Measurements from ENCODE around the gene PCDH12. TPM values are rescaled to one million over a fixed set of nuclear protein-coding genes. Genes with fewer than 3 reads are reported as not detected.

Gene PCDH12
- polyA plus RNA-seq, 1 donor (not counting 4 experiments of a cell fraction or from before 2014, with no cell fraction given): 0.01 TPM

DNA sequence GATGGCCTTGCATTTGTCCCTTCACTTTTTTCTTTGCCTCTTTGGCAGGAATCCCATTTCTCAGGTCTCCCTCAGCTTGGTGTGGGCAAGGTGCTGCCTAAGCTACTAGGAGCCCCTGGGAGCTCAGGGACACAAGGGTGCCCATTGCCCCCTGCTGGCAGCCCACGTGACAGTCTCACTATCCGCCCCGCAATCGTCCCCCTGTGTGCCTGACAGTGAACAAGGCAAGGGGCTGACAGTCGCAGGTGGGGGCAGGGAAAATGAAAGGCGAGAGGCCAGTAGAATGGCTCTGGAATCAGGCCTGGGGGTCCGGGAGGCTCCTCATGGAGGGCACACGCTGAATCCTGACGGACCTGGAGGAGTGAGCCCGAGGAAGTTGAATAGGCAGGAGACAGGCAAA is 2.0 kb upstream of the PCDH12 start:
- dilution Hi-C loops (cut with MboI; ENCODE audit: extremely low pct_ligation_motif_present, low sequenced_read_pairs): no loop called here

DNA sequence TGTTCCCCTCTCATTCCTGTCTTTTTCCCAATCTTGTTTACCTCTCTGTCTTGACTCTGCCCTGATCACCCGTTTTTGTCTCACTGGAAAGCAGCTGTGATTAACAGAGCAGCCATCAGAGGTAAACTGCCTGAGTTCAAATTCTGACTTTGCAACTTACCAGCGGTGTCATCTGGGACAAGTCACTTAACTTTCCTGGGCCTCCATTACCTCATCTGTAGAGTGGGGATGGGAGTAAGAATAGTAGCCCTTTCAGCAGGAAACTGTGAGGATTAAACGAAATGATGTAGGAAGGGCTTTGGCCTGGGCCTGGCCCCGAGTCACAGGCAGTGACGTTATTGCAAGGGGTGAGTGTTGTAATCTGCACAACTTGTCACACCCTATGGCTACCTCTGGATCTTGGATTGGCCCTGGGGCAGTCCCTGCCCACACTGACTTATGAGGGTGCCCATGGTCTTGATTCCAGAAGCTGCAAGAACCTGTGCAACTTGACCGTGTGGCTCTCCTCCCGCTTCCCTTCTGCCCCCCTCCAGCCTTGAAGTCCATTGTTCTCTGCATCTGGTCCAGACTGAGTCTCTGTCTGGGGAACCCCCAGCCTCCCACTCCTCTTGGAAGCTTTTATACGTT is 657 bp upstream of the PCDH12 start:
- Histone ChIP-seq H2AFZ (ENCODE audit: control insufficient read depth, low read length) (no peak overlapping the region), H3K27ac (ENCODE audit: control insufficient read depth, insufficient read depth, low read length) (no peak overlapping the region), H4K20me1 (ENCODE audit: control insufficient read depth, extremely low read depth, insufficient read depth, low read length) (no peaks in the 10 kb centered on the region), H3K9me3 (ENCODE audit: control insufficient read depth, low read depth, low read length) (no peaks in the 10 kb centered on the region), H3K27me3 (ENCODE audit: control insufficient read depth, extremely low read depth, insufficient read depth, low read length) (no peaks in the 10 kb centered on the region), H3K79me2 (ENCODE audit: control insufficient read depth, insufficient read depth, low read length) (no peaks in the 10 kb centered on the region), H3K36me3 (ENCODE audit: control insufficient read depth in 2 of 2, extremely low read depth in 1 of 2, insufficient read depth in 2 of 2, low read length in 2 of 2) (no peaks in the 10 kb centered on the region), H3K4me1 (ENCODE audit: control insufficient read depth, extremely low read depth, insufficient read depth, low read length) (peaks cover 11% of the 10 kb centered on the region), H3K4me3 (ENCODE audit: control insufficient read depth in 2 of 3, extremely low read depth in 1 of 3, insufficient read depth in 2 of 3, low read depth in 1 of 3, low read length in 3 of 3) (no peak overlapping the region), H3K4me2 (ENCODE audit: control insufficient read depth, extremely low read depth, insufficient read depth, low read depth, low read length) (no peak overlapping the region), H3K9me1 (ENCODE audit: control insufficient read depth, extremely low read depth, insufficient read depth, low read length) (no peaks in the 10 kb centered on the region), H3K9ac (ENCODE audit: control insufficient read depth, extremely low read depth, insufficient read depth, low read length) (no peak overlapping the region)
- FAIRE-seq (no peak), DNase-seq (ENCODE audit: low read depth, low spot score) (no peak)
- dilution Hi-C loops (cut with MboI; ENCODE audit: extremely low pct_ligation_motif_present, low sequenced_read_pairs): no loop called here
- TF ChIP-seq, protein P1, sequence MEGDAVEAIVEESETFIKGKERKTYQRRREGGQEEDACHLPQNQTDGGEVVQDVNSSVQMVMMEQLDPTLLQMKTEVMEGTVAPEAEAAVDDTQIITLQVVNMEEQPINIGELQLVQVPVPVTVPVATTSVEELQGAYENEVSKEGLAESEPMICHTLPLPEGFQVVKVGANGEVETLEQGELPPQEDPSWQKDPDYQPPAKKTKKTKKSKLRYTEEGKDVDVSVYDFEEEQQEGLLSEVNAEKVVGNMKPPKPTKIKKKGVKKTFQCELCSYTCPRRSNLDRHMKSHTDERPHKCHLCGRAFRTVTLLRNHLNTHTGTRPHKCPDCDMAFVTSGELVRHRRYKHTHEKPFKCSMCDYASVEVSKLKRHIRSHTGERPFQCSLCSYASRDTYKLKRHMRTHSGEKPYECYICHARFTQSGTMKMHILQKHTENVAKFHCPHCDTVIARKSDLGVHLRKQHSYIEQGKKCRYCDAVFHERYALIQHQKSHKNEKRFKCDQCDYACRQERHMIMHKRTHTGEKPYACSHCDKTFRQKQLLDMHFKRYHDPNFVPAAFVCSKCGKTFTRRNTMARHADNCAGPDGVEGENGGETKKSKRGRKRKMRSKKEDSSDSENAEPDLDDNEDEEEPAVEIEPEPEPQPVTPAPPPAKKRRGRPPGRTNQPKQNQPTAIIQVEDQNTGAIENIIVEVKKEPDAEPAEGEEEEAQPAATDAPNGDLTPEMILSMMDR (optimal IDR thresholded peaks at IDR 0.05 in 1 of 3, IDR thresholded peaks at IDR 0.05 in 1 of 3, conservative IDR thresholded peaks at IDR 0.05 in 1 of 3; ENCODE audit: extremely low read depth in 1 of 3, insufficient read depth in 2 of 3, low read length in 3 of 3): no peak
- TF ChIP-seq EZH2 (IDR thresholded peaks at IDR 0.05; ENCODE audit: low read length): no peak

More for the DNA sequence above, 2.0 kb upstream of the PCDH12 start:
- H3K4me1 ChIP-seq (ENCODE audit: control insufficient read depth, extremely low read depth, insufficient read depth, low read length): peaks cover 11% of the 10 kb centered on the region
- FAIRE-seq (no peak), DNase-seq (ENCODE audit: low read depth, low spot score) (no peak)
- no peak for TF ChIP-seq EZH2 (IDR thresholded peaks at IDR 0.05; ENCODE audit: low read length)
- TF ChIP-seq, protein P1 (optimal IDR thresholded peaks at IDR 0.05 in 1 of 3, IDR thresholded peaks at IDR 0.05 in 1 of 3, conservative IDR thresholded peaks at IDR 0.05 in 1 of 3; ENCODE audit: extremely low read depth in 1 of 3, insufficient read depth in 2 of 3, low read length in 3 of 3): peak; percentile 23 to 69 (median 37)
- no peak overlapping the region for H3K9ac ChIP-seq (ENCODE audit: control insufficient read depth, extremely low read depth, insufficient read depth, low read length)
- H4K20me1 ChIP-seq (ENCODE audit: control insufficient read depth, extremely low read depth, insufficient read depth, low read length): no peaks in the 10 kb centered on the region
- H3K27me3 ChIP-seq (ENCODE audit: control insufficient read depth, extremely low read depth, insufficient read depth, low read length): no peaks in the 10 kb centered on the region
- no peaks in the 10 kb centered on the region for H3K9me3 ChIP-seq (ENCODE audit: control insufficient read depth, low read depth, low read length)
- H2AFZ ChIP-seq (ENCODE audit: control insufficient read depth, low read length): no peak overlapping the region
- H3K36me3 ChIP-seq (ENCODE audit: control insufficient read depth in 2 of 2, extremely low read depth in 1 of 2, insufficient read depth in 2 of 2, low read length in 2 of 2): no peaks in the 10 kb centered on the region
- H3K4me2 ChIP-seq (ENCODE audit: control insufficient read depth, extremely low read depth, insufficient read depth, low read depth, low read length): no peak overlapping the region
- H3K79me2 ChIP-seq (ENCODE audit: control insufficient read depth, insufficient read depth, low read length): no peaks in the 10 kb centered on the region
- no peak overlapping the region for H3K27ac ChIP-seq (ENCODE audit: control insufficient read depth, insufficient read depth, low read length)
- no peaks in the 10 kb centered on the region for H3K9me1 ChIP-seq (ENCODE audit: control insufficient read depth, extremely low read depth, insufficient read depth, low read length)
- no peak overlapping the region for H3K4me3 ChIP-seq (ENCODE audit: control insufficient read depth in 2 of 3, extremely low read depth in 1 of 3, insufficient read depth in 2 of 3, low read depth in 1 of 3, low read length in 3 of 3)

Data from keratinocyte (primary cell).